Tibial nerve (tissue), 4 donors: ENCODE data around the gene ANKDD1B.

Experiments
- EP300 ChIP-seq, 2 donors: sonication (generic); formaldehyde crosslinking; IDR thresholded peaks; one replicate each; pipeline ENCODE4 v1.6.1; 2017; ENCODE audit warnings: antibody characterized with exemption in 2 of 2, mild to moderate bottlenecking in 1 of 2
- POLR2A ChIP-seq, 2 donors: fragments of 450-650 bp; IDR thresholded peaks; one replicate each; pipeline ENCODE4 v1.6.1; 2017; ENCODE audit warnings: antibody characterized with exemption in 2 of 2, mild to moderate bottlenecking in 2 of 2, moderate library complexity in 2 of 2
- TF ChIP-seq, protein P1 (sequence below), 5 experiments: fragments of 200-600 bp in 3 of 5; fragments of 450-650 bp in 2 of 5; sonication (generic) in 3 of 5; IDR thresholded peaks; one replicate each; pipeline ENCODE4 v1.5.1; 2016 to 2019; ENCODE audit warnings: antibody characterized with exemption in 5 of 5, mild to moderate bottlenecking in 3 of 5, moderate library complexity in 2 of 5

DNA sequence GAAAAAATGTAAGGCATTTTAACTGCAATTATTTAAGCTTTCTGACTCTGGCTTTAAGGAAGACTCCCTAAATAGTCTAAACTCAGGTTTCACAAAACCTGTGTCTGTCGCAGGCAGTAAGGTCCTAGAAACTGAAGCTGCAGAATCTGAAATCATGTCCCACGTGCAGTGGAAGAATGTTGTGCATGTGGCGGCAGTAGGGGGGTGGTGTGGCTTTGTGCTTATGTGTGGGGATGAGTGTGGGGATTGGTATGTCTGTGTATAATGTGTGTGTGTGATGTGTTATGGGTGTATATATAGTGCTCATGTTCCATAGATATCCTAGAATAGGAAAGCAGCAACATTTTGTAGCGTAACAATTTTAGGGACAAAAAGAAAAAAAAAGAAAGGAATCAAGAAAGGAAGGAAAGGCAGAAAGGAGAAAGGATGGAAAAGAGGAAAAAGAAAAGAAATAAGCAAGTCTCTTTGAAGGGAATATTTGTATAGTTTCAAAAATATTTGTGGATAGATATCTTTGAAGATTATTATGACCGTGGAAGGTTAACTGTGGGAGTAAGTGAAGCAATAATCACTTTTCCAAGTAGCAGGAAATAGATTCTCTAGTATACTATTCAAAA lies 6.6 kb downstream of the ANKDD1B start:
- TF ChIP-seq, protein P1, sequence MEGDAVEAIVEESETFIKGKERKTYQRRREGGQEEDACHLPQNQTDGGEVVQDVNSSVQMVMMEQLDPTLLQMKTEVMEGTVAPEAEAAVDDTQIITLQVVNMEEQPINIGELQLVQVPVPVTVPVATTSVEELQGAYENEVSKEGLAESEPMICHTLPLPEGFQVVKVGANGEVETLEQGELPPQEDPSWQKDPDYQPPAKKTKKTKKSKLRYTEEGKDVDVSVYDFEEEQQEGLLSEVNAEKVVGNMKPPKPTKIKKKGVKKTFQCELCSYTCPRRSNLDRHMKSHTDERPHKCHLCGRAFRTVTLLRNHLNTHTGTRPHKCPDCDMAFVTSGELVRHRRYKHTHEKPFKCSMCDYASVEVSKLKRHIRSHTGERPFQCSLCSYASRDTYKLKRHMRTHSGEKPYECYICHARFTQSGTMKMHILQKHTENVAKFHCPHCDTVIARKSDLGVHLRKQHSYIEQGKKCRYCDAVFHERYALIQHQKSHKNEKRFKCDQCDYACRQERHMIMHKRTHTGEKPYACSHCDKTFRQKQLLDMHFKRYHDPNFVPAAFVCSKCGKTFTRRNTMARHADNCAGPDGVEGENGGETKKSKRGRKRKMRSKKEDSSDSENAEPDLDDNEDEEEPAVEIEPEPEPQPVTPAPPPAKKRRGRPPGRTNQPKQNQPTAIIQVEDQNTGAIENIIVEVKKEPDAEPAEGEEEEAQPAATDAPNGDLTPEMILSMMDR (IDR thresholded peaks at IDR 0.05): no peak
- no peak for TF ChIP-seq POLR2A (IDR thresholded peaks at IDR 0.05)
- TF ChIP-seq EP300 (IDR thresholded peaks at IDR 0.05): no peak
